ENCODE measurements around the gene HIC2.
"Not testable (repeated sequence)": the region's sequence is repeated elsewhere in the genome, so short reads cannot be mapped to it uniquely, and the experiment has no call there.

The HIC2 gene

DNA sequence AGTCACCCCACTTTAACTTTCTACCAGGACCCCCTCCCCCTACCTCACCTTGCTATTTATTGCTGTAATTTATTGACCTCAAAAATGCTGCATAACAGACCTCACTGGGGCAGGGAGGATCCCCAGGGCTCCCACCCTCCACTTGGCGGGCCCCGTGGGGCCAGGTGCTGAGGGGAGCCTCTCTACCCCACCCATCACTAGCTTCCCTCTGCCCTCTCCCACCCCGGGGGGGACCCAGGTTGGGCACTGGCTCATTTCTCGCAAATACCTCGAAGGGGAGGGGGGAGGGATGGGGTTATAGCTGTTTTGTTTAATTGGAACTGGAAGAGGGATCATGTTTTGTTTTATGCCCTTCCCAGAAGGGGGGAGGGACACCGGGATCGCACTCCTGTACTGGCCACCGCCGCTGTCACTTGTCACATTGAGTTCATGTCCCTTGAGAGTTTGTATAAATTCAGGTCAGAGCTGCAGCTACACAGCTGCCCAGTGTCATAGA is 33.7 kb downstream of the HIC2 start:
- no peak for DNase-seq

DNA sequence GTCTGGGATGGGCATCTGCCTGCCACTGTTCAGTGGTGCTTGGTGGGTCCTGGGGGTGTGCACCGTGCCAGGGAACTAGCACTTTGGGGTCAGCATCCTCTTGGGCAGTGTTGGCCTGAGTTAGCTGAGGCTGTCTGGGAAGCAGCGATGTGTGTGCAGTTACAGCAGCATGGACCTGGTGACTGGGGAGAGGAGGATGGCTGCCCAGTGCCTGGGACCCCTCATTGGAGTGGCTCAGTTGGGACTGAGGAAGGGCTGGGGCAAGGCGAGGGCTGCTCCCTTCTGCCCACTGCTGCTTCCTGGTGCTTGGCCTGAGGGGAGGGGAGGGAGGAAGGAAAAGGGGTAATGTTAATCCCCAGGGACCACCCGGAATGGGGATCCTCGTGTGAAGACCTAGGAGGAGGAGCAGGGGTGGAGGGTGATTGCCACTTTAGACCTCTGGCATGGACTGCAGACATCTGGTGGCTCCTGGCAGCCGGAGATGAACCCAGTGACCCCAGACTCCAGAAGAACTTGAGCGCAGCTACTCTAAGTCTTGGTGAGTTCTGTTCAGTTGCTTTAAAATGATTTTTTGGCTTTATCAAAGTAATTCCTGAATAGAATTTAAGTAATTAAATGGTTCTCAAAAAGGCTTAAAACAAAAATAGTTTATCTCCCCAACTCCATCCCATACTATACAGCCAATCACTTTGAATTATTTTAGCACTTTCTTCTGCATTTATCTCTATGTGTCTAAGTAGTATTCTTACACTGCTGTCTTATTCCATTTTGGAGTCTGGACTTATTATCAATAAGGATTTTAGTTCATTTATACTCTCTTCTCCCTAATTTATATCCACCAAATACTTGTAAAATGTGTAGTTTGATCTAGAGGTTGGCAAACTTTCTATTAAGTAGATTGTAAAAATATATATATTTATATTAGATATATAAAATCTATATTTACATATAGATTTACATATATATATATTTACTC is 34.7 kb downstream of the HIC2 start:
- DNase-seq: no peak

DNA sequence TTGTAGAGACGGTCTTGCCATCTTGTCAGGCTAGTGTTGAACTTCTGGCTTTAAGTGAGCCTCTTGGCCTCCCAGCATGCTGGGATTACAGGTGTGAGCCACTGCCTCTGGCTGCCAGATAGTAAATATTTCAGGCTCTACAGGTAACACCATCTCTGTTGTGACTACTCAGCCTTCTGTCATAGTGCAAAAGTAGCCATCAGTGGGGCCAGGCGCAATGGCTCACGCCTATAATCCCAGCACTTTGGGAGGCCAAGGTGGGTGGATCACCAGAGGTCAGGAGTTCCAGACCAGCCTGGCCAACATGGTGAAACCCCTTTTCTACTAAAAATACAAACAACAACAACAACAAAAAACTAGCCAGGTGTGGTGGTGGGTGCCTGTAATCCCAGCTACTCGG is 35.5 kb downstream of the HIC2 start:
- not testable (repeated sequence) for DNase-seq

DNA sequence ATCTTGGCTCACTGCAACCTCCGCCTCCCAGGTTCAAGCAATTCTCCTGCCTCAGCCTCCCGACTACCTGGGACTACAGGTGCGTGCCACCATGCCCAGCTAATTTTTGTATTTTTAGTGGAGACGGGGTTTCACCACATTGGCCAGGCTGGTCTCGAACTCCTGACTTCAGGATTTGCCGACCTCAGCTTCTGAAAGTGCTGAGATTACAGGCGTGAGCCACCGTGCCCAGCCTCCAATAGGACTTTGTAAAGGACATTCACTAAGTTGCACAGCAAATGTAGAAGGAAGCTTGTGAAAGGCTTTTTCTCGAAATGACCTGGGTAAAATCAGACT is 37.8 kb downstream of the HIC2 start:
- not testable (repeated sequence) for DNase-seq

DNA sequence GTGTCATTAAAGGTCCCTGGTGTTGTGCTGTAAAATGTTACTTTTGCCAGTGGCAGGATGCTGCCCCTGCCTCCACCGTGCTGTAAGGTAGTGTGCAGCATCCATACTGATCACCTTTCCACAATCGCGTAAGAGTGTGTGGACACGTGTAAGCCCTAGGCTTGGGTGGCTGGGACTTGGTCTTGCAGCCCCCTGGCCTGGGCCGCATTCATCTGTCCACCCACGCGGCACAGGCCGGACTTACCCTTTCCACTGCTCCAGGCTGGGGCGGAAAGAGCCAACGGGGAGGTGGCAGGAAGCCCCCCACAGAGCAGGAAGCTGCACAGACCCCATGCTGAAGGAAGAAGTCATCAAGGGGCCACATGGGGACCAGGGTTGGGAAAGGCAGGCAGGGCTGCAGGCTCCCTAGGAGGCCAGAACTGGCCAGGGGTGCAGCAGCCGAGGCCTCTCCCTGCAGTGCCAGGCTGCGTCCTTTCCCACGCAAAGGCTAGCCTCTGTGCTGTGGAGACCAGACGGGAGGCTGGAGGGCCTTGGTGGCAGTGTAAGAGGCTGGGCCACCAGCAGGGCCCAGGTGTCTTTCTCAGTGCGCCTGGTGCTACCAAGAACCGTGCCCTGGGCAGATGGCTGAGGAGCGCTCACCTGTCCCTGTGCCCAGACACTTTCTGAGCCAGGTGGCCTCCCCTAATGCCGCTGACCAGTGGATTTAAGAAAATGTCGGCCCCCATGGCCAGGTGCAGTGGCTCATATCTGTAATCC is 38.3 kb downstream of the HIC2 start:
- no peak for DNase-seq

DNA sequence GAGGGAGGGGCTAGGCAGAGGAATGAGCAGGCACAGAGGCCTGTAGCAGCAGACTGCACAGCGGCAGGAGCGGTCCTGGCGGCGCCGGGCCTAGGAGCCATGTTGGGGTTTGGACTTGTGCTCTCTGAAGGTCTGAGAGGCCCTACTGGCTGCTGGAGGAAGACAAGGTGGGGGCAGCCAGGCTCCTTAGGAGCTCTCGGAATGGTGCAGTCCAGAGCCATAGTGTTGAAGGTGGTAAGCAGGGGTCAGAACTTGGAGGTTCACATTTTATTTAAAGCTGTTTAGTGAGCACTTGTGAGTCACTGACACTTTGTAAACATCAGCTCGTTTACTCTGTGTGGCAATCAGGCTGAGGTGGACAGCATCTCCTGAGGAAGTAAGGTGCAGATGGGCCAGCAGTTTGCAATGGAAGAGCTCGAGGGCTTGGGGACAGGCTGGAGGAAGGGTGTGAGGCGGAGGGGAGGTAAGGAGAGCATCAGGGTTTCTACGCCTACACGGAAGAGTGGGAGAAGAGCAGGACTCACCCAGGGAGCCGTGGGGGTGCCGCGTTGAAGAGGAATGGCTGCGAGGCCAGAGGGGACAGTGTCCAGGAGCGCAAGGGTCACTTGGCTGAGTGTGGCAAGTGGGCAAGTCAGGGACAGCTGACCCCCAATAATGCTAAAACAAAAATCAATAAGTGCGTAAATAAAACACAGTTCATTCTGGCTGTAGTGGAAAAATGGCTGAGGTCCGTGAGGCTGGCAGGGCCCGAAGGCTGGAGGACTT is 40.0 kb downstream of the HIC2 start:
- no peak for DNase-seq

DNA sequence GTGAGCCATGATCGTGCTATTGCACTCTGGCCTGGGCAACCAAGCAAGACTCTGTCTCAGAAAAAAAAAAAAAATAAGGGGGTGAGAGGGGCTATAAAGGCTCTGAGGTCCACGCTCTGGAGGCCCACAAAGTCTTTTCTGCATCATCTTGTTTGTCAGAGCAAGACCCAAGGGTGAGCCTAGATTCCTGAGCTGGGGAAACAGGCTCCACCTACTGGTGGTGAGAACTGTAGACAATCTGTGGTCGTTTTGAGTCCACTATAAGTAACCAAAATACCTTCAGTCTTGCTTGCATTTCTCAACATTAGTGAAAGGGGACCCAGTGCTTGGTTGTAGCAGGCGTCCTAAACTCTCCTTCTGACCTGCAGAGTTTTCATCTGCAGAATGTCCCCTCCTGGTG is 45.5 kb downstream of the HIC2 start:
- DNase-seq: not testable (repeated sequence)

DNA sequence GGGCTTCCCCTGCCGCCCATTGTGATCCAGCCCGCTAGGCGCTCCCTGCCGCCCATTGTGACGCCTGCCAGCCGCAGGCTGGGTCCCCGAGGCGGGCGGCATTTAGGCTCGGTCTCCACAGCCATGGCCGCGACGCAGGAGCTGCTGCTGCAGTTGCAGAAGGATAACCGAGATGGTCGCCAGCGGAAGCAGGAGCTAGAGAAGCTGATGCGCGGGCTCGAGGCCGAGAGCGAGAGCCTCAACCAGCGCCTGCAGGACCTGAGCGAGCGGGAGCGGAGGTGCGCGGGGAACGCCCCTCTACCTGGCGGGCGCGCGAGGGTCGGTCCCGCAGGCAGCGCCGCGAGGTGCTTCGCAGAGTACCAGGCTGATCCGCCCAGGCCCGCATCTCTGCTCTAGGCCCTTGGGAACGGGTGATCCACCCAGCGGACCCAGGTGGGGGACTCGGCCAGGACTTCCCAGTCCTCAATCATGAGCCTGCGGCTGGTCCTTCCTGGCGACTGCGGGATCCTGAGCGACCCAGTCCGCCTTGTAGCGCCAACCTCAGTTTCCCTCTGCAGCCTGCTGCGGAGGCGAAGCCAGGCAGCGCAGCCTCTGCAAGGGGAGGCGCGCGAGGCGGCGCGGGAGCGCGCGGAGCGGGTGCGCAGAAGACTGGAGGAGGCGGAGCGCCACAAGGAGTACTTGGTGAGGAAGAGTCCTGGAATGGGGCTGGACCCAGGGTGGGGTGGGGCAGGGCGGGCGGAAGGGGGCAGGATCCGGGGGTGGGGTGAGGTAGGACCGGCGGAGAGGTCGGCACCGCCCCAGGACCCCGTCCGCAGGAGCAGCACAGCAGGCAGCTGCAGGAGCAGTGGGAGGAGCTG is 50.4 kb downstream of the HIC2 start, which contains the start of gene TMEM191C:
Gene TMEM191C, plus strand, starts transcription at position 51 of the 857 bp plus-strand sequence. Its CDS starts 73 bp downstream, at position 124.
- DNase-seq: not testable (repeated sequence)

DNA sequence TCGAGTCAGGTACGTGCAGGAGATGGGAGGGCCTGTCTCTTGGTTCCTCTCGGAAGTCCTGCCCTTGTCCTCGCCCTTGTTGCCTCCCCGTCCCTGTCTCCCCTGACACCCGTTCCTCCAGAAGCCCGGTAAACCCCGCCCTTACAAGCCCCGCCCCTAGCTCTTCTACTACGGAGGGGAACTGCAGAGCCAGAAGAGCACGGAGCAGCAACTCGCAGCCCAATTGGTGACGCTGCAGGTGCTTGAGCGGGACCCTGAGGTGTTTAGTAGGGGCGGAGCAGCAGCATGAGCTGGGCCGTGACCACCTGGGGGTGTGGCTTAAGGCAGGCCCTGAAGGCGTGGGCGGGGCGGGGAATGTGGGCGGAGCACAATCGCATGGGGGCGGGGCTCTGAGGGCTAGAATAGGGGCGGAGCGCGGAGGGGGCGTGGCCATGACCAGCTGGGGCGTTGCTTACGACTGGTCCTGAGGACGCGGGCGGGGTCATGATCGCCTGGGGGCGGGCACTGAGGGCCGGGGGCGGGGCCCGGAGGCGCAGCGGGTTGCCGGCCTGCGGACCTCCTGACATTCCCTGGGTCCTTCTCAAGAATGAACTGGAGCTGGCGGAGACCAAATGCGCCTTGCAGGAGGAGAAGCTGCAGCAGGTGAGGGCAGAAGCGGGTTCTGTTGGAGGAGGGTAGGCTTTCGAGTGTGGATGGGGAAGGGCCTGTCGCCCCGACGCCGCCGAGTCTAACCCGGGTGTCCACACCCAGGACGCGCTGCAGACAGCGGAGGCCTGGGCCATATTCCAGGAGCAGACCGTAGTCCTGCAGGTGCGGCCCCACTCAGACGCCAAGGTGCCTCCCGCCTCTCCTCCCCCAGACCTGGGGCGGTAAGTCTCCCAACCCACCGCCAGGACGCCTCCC is 51.3 kb downstream of the HIC2 start:
- not testable (repeated sequence) for DNase-seq

DNA sequence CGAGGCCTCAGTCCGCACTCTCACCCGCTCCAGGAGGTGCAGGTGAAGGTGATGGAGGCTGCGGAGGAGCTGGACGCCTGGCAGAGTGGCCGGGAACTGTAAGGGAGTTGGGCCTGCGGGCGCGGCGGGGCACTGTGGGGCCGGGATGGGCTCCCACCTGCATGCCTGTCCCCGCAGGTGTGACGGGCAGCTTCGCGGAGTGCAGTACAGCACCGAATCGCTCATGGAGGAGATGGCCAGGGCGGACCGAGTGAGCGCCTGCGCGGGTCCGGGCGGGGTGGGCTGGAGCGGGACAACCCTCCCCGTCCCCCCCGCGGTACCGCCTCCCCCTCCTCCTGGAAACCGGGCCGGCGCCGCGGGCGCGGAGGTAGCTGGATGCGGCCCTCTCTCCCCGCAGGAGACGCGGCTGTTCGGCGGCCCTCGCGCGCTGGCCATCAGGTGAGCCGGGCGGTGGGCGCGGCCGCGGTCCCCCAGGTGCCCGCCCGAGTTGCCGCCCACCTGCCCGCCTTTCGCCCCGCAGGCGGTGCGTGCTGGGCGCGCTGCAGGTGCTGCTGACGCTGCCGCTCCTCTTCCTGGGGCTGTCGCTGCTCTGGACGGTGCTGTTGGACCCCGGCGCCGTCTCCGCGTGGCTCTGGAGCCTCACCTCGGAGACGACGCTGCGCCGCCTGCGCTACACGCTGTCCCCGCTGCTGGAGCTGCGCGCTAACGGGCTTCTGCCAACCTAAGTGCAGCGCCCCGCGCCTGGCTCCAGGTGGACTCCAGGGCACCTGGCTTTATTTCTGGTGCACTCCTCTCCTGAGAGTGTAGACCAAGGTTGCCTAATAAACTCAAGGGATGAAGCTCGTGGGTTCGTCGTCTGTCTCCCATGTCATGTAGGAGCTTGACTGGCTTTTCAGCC is 52.2 kb downstream of the HIC2 start:
- not testable (repeated sequence) for DNase-seq

DNA sequence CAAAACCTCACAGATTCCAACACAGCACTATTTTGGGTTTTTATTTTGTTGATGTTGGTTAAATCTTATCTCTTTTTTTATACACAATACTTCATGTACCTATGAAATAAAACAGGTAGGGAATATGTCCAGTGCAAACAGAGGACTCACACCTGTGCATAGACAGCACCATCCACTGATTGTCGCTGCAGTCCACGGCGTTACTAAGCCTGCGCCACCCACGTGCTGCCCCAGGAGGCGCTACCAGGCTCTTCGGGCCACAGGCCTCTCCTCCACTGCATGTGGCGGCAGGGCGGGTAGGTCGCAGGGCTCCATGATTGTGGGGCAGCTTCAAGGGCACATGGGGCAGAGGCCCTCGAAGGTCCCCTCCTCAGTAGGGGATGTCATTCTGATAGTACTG is 55.8 kb downstream of the HIC2 start:
- not testable (repeated sequence) for DNase-seq

DNA sequence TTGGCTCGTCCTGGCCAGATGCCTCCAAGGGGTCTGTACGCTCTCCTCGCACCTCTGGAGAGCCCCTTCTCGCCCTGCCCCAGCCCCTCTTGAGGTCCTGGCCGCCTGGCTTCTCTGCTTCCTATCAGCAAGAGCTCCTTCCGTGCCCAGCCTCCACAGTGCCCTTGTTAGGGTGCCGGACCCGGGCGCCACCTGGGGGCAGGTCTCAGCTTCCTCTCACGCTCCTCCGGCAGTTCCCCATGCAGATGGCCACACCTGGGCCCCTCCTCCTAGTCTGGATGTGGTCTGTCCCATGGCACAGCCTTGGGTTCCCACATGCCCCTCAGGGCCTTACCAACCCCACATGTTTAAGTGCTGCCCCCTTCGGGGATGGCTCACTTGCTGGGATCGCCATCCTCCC is 56.5 kb downstream of the HIC2 start:
- not testable (repeated sequence) for DNase-seq

DNA sequence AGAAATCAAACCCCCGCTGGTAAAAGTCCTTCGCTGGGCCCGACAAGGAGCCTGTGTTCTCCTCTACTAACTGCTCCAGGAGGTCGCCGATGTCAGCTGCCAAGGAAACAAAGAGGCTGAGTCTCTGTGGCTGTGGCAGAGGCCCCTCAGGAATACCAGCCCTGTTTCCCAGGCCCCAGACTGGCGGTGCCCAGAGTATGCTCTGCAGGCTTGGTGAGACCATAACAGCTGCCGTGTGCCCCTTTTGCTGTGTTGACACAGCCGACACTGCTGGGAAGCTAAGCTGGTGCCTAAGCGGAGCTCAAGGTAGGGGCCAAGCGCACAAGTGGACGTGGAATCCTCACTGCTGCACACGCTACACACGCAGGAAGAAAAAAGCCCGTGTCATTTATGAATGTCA is 66.9 kb downstream of the HIC2 start:
- DNase-seq: not testable (repeated sequence)

DNA sequence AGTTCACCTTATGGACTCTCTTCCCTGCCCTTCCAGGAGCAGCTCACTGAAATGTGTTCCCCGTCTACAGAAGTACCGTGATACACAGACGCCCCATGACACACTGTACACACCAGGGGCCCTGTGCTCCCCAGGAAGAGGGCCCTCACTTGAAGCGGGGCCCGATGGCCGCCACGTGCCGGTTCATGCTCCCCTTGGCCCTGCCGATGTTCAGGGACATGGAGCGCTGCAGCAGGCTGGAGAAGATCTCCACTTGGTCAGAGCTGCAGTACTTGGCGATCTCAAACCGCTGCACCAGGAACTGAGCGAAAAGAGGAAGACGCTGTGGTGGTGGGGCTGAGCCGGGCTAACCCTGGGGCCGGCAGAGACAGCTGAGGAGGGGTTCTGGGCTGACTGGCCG is 70.6 kb downstream of the HIC2 start:
- DNase-seq: not testable (repeated sequence)

DNA sequence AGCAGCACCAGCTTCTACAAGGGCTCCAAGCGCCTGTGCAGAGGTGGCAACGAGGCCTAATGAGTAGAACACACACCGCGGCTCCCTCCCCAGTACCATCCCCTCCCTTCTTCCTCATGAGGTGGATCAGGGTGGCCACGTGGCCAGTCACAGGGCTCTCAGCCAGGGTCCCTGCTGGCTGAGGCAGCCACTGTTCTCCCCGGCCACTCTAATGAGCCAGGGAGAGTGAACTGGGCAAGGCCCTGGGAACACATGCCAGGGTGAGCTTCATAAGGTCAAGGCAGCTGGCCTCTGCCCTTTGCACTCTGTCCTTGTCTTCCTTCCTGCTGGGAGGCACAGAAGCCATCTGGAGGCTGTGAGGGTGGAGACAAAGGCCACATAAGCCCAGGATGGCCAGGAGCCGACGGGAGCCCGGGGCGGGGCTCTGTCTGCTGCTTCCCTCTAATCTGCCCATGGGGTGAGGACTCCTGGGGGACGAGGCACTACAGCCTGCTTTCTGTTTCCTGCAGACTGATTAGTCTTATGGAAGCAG is 72.0 kb downstream of the HIC2 start:
- not testable (repeated sequence) for DNase-seq

DNA sequence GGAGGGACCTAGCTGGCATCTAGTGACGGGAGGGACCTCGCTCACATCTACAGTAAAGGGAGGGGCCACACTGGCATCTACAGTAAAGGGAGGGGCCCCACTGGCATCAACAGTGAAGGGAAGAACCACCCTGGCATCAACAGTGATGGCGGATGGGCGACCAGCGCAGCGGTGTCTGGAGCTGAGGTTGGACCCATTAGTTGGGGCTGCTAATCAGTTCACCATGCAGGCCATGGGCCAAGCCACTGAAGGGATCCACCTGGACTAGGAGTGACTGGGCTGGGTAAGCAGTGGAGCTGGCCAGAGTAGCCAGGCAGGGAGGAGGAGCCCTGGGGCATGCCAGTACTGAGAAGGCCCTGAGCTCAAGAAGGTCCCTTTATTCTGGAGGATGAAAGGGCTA is 73.4 kb downstream of the HIC2 start:
- DNase-seq: not testable (repeated sequence)

DNA sequence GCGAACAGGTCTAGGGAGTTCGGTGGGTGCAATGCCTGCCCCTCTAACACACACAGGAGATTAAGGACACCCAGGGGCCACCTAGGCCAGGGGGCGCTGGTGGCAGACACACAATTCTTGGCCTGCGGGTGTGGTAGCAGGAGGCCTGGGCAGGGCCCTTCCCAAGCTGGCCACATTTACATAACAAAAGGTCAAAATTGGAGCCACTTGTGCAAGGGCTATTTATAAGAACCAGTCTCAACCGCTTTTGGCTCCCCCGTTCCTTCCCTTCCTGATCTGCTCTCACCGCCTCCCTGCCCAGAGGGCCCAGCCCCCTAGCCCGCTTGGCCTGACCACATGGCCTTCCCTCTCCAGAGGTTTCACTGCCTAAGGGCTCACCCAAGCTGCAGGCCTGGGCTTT is 75.1 kb downstream of the HIC2 start:
- not testable (repeated sequence) for DNase-seq

DNA sequence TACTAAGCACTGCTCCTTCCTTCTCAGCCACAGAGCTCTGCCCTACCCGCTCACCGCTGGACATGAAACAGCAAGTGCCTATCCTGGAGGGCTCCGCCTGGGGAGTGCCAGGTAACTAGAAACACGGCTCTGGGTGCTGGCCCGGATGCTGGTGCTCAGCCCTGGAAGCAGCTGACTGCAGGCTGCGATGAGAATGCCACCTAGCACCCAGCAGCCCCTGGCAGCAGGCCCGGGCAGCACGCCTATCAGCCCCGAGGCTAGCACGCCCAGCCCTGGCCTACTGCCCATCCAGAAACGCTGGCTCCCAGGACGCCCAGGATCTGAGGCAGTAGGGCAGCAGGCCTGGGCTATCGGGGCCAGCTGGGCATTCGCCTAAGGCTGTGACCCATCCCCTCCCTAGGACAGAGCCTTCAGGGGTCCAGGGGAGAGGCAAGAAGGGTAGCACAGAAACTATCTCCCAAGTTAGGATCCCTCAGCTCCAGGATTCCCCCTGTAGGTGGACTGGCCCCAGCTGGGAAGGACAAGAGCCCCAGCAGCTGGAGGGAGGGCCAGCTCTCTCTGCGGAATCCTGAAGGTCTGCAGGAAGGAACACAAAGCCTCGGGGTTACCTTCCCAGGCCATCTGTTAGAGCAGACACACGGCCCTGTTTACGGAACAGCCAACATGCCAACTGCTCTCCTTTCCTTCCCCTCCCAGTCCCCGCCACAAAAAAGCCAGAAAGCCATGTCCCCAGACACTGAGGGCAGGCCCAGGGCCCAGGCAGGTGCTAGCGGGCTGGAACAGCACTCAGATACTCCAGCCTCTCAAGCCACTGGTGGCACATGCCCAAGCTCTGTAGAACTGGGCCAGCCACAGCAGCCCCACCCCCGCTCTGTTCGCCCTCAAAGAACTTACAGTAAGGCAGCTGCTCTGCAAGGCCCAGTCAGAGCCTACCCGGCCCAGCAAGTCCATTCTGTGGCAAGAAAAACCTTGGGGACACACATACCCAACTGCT is 76.9 kb downstream of the HIC2 start:
- DNase-seq: not testable (repeated sequence)
